Osteoblast (primary cell): ENCODE data around the gene FOXA3. TPM values are rescaled to one million over a fixed set of nuclear protein-coding genes. Genes with fewer than 3 reads are reported as not detected.

Experiments
- DNase-seq: peaks from one replicate; pipeline ENCODE4 v3.0.0; 2011; ENCODE audit warnings: low spot score, mixed read lengths; ENCODE audit not compliant: insufficient read length; ENCODE audit errors: missing footprints
- H2AFZ ChIP-seq: 2 replicates; pipeline ENCODE4 v1.6.0; 2011; ENCODE audit warnings: mild to moderate bottlenecking, low read length
- H3K27ac ChIP-seq: 2 replicates; pipeline ENCODE4 v1.5.1; 2011; ENCODE audit warnings: mild to moderate bottlenecking, low read depth, low read length, moderate library complexity
- H3K27me3 ChIP-seq: 2 replicates; pipeline ENCODE4 v1.6.0; 2012; ENCODE audit warnings: mild to moderate bottlenecking, control low read depth, inconsistent platforms, low read length, moderate library complexity; ENCODE audit not compliant: insufficient read depth
- H3K36me3 ChIP-seq: 2 replicates; pipeline ENCODE4 v1.5.1; 2011; ENCODE audit warnings: mild to moderate bottlenecking, low read length, control low read depth, moderate library complexity; ENCODE audit not compliant: insufficient read depth
- H3K4me1 ChIP-seq: 2 replicates; pipeline ENCODE4 v1.5.1; 2011; ENCODE audit warnings: mild to moderate bottlenecking, low read length, control low read depth, moderate library complexity; ENCODE audit not compliant: insufficient read depth
- H3K4me2 ChIP-seq: 2 replicates; pipeline ENCODE4 v1.6.0; 2011; ENCODE audit warnings: mild to moderate bottlenecking, low read length; ENCODE audit not compliant: insufficient read depth
- H3K4me3 ChIP-seq: fragments of 200-600 bp; sonication (generic); 3 replicates; pipeline ENCODE4 v1.5.1; 2012; ENCODE audit warnings: mild to moderate bottlenecking, low read length, inconsistent platforms; ENCODE audit not compliant: insufficient read depth
- H3K79me2 ChIP-seq: 2 replicates; pipeline ENCODE4 v1.6.0; 2012; ENCODE audit warnings: mild to moderate bottlenecking, low read length, control low read depth, inconsistent platforms; ENCODE audit not compliant: insufficient read depth
- H3K9me3 ChIP-seq: 2 replicates; pipeline ENCODE4 v1.5.1; 2011; ENCODE audit warnings: low read depth, low read length, control low read depth
- H4K20me1 ChIP-seq: 2 replicates; pipeline ENCODE4 v1.6.0; 2012; ENCODE audit warnings: mild to moderate bottlenecking, low read length, control low read depth; ENCODE audit not compliant: insufficient read depth
- total RNA-seq: library from RNA; depleted of rRNA; stranded (reverse); fragments of >200 nt; gene quantifications from 2 replicates; pipeline ENCODE4 v1.2.3, GENCODE V29; 2012
- TF ChIP-seq, protein P1 (sequence below): IDR thresholded peaks from 2 replicates; pipeline ENCODE4 v1.5.1; 2011; ENCODE audit warnings: mild to moderate bottlenecking, low read depth, low read length, moderate library complexity; ENCODE audit errors: extremely low read depth

The FOXA3 gene
- total RNA-seq, 1 donor, result not detected

DNA sequence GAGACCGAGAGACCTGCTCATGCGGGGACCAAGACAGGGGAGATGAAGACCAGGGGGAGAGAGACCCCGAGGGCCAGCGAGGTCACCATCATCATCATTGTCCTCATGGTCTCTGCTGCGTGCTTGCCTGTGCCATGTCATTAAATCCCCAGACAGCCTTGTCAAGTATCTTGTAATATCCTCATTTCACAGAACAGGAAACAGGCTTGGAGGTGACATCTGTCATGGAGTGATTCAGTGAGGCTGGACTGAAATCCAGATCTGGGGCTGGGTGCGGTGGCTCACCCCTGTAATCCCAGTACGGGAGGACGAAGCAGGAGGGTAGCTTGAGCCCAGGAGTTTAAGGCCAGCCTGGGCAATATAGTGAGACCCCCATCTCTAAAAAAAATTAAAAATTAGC is 56.3 kb downstream of the FOXA3 start:
- no peak overlapping the region for H3K4me3 ChIP-seq
- H3K4me1 ChIP-seq, result no peaks in the 10 kb centered on the region
- no peaks in the 10 kb centered on the region for H4K20me1 ChIP-seq
- H3K9me3 ChIP-seq, result no peaks in the 10 kb centered on the region
- H3K4me2 ChIP-seq, result no peak overlapping the region
- H3K79me2 ChIP-seq, result no peaks in the 10 kb centered on the region
- H2AFZ ChIP-seq, result no peak overlapping the region
- no peak overlapping the region for H3K27ac ChIP-seq
- TF ChIP-seq, protein P1, sequence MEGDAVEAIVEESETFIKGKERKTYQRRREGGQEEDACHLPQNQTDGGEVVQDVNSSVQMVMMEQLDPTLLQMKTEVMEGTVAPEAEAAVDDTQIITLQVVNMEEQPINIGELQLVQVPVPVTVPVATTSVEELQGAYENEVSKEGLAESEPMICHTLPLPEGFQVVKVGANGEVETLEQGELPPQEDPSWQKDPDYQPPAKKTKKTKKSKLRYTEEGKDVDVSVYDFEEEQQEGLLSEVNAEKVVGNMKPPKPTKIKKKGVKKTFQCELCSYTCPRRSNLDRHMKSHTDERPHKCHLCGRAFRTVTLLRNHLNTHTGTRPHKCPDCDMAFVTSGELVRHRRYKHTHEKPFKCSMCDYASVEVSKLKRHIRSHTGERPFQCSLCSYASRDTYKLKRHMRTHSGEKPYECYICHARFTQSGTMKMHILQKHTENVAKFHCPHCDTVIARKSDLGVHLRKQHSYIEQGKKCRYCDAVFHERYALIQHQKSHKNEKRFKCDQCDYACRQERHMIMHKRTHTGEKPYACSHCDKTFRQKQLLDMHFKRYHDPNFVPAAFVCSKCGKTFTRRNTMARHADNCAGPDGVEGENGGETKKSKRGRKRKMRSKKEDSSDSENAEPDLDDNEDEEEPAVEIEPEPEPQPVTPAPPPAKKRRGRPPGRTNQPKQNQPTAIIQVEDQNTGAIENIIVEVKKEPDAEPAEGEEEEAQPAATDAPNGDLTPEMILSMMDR, result no peak
- peaks cover 22% of the 10 kb centered on the region for H3K27me3 ChIP-seq
- H3K36me3 ChIP-seq, result no peaks in the 10 kb centered on the region
- DNase-seq, result peak; percentile 27

DNA sequence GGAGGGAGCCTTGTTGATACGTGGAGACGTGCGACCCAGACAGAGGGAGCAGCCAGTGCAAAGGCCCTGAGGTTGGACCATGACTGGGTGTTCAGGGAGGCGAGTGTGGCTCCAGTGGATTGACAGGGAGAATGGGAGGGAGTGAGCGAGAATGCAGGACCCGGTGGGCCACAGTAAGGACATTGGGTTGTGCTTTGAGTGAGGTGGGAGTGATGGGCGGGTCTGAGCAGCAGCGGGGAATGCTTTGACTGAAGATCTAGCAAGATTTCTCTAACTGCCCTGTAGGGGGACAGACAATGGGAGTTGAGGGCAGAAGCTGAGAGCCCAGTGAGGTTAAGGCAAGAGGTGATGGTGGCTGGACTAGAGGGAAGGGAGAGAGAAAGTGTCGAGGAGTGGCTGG is 58.2 kb downstream of the FOXA3 start:
- peak; percentile 89 for DNase-seq
- no peaks in the 10 kb centered on the region for H3K9me3 ChIP-seq
- H3K4me3 ChIP-seq, result no peak overlapping the region
- H4K20me1 ChIP-seq, result no peaks in the 10 kb centered on the region
- H3K36me3 ChIP-seq, result no peaks in the 10 kb centered on the region
- H2AFZ ChIP-seq, result no peak overlapping the region
- H3K27ac ChIP-seq, result no peak overlapping the region
- H3K79me2 ChIP-seq, result no peaks in the 10 kb centered on the region
- H3K4me2 ChIP-seq, result no peak overlapping the region
- no peaks in the 10 kb centered on the region for H3K4me1 ChIP-seq
- TF ChIP-seq, protein P1, result peak; percentile 27
- peaks cover 22% of the 10 kb centered on the region for H3K27me3 ChIP-seq

Other genes with a start within 250 kb of the FOXA3 start
- 10.1 and 11.8 TPM in 2 replicates for gene EML2, start 224.9 kb upstream of the FOXA3 start, total RNA-seq
- gene GIPR, start 196.1 kb upstream of the FOXA3 start, total RNA-seq, result under 0.01 and 0.88 TPM in 2 replicates
- gene SNRPD2, start 172.4 kb upstream of the FOXA3 start, total RNA-seq, result 139 and 155 TPM in 2 replicates
- 15.6 and 16.5 TPM in 2 replicates for gene QPCTL, start 171.7 kb upstream of the FOXA3 start, total RNA-seq
- gene FBXO46, start 133.4 kb upstream of the FOXA3 start, total RNA-seq, result 8.0 and 9.0 TPM in 2 replicates
- not detected in 2 replicates for gene MEIOSIN, start 130.9 kb upstream of the FOXA3 start, total RNA-seq
- gene SIX5, start 95.1 kb upstream of the FOXA3 start, total RNA-seq, result 11.6 and 11.8 TPM in 2 replicates
- 26.8 and 30.4 TPM in 2 replicates for gene DMPK, start 81.8 kb upstream of the FOXA3 start, total RNA-seq
- 48.5 and 49.2 TPM in 2 replicates for gene DMWD, start 71.5 kb upstream of the FOXA3 start, total RNA-seq
- gene RSPH6A, start 49.0 kb upstream of the FOXA3 start, total RNA-seq, result under 0.01 and 0.29 TPM in 2 replicates
- 30.6 and 42.0 TPM in 2 replicates for gene SYMPK, start 1.2 kb upstream of the FOXA3 start, total RNA-seq
- gene IRF2BP1, start 21.8 kb downstream of the FOXA3 start, total RNA-seq, result 28.6 and 35.8 TPM in 2 replicates
- gene MYPOP, start 38.3 kb downstream of the FOXA3 start, total RNA-seq, result 2.1 and 3.3 TPM in 2 replicates
- gene NANOS2, start 50.5 kb downstream of the FOXA3 start, total RNA-seq, result not detected in 2 replicates
- not detected in 2 replicates for gene NOVA2, start 109.5 kb downstream of the FOXA3 start, total RNA-seq
- 3.6 and 5.9 TPM in 2 replicates for gene CCDC61, start 131.1 kb downstream of the FOXA3 start, total RNA-seq
- gene PGLYRP1, start 158.7 kb downstream of the FOXA3 start, total RNA-seq, result not detected in 2 replicates
- not detected in 2 replicates for gene IGFL4, start 176.7 kb downstream of the FOXA3 start, total RNA-seq